Panc1 (cell line): ENCODE measurements around the gene AUP1. TPM values are rescaled to one million over a fixed set of nuclear protein-coding genes. Genes with fewer than 3 reads are reported as not detected.

Experiments used
- ATAC-seq: fragments of 200-7000 bp; cut with Tn5 transposase; 2 replicates; pipeline ENCODE4 v1.9.1; 2020; ENCODE audit warnings: mild to moderate bottlenecking, moderate library complexity
- BruUV-seq: library from RNA; stranded (reverse); fragments of 400-500 nt; replicated peaks from 2 replicates; lab custom pipeline; 2021; lab: Mats Ljungman, UMichigan
- CTCF ChIA-PET: fragments of 300-600 bp; sonication (Branson Sonifier 250); formaldehyde crosslinking; loops from one replicate; lab custom pipeline; 2022; ENCODE audit warnings: antibody characterized with exemption; lab: Charles Lee
- POLR2A ChIA-PET: fragments of 300-600 bp; sonication (Branson Sonifier 250); formaldehyde crosslinking; loops from one replicate; lab custom pipeline; 2022; ENCODE audit warnings: antibody characterized with exemption; lab: Charles Lee
- DNase-seq: peaks from one replicate; pipeline ENCODE4 v3.0.0-alpha.2; 2010; ENCODE audit warnings: low read depth, low spot score
- H3K27ac ChIP-seq: 2 replicates; pipeline ENCODE4 v1.5.1; 2011; ENCODE audit warnings: mild to moderate bottlenecking, low read length, inconsistent platforms
- H3K27me3 ChIP-seq: fragments of 200-500 bp; sonication (Bioruptor generic); 2 replicates; pipeline ENCODE4 v1.6.0; 2014; ENCODE audit warnings: low read length, inconsistent platforms; ENCODE audit not compliant: control insufficient read depth, insufficient read depth
- H3K36me3 ChIP-seq: fragments of 200-500 bp; sonication (Bioruptor generic); 2 replicates; pipeline ENCODE4 v1.5.1; 2014; ENCODE audit warnings: inconsistent platforms, mild to moderate bottlenecking, low read length, moderate library complexity; ENCODE audit not compliant: control insufficient read depth, insufficient read depth
- H3K4me1 ChIP-seq: 2 replicates; pipeline ENCODE4 v1.5.1; 2011; ENCODE audit warnings: inconsistent platforms, mild to moderate bottlenecking, low read length, moderate library complexity; ENCODE audit not compliant: control insufficient read depth, insufficient read depth
- H3K4me3 ChIP-seq, 2 experiments: 2 replicates each; pipeline ENCODE4 v1.5.1; 2011 to 2012; ENCODE audit warnings: low read depth in 2 of 2, low read length in 2 of 2, mild to moderate bottlenecking in 2 of 2, inconsistent platforms in 1 of 2, moderate library complexity in 1 of 2
- H3K9me3 ChIP-seq: fragments of 200-500 bp; sonication (Bioruptor generic); 2 replicates; pipeline ENCODE4 v1.5.1; 2014; ENCODE audit warnings: low read depth, mild to moderate bottlenecking, inconsistent platforms, low read length, moderate library complexity; ENCODE audit not compliant: control insufficient read depth, insufficient read depth
- POLR2AphosphoS5 ChIP-seq: IDR thresholded peaks from 2 replicates; pipeline ENCODE4 v1.6.1; 2012; ENCODE audit warnings: mild to moderate bottlenecking, low read depth, low read length, moderate library complexity
- SIN3A ChIP-seq: IDR thresholded peaks from 2 replicates; pipeline ENCODE4 v1.6.1; 2012; ENCODE audit warnings: low read depth, mild to moderate bottlenecking, low read length, moderate library complexity, borderline replicate concordance; ENCODE audit not compliant: insufficient read depth
- TCF7L2 ChIP-seq: IDR thresholded peaks from 2 replicates; pipeline ENCODE4 v1.6.1; 2011; ENCODE audit warnings: mild to moderate bottlenecking, low read depth, low read length, inconsistent platforms
- in situ Hi-C: cut with HindIII; loops from 2 replicates; pipeline ENCODE4 v1.10.0; 2016; ENCODE audit warnings: low sequenced_read_pairs, low pct_unique_long_range_greater_than_20kb
- intact Hi-C: fragments of 100-400 bp; cut with micrococcal nuclease; formaldehyde crosslinking; loops from one replicate; pipeline ENCODE4 v1.10.0; 2022; ENCODE audit not compliant: unreplicated experiment
- total RNA-seq: library from RNA; stranded (reverse); gene quantifications from one replicate; pipeline ENCODE4 v1.2.1, GENCODE V29; 2021; ENCODE audit not compliant: unreplicated experiment
- TF ChIP-seq, protein P1 (sequence below): fragments of 450-650 bp; IDR thresholded peaks from 2 replicates; pipeline ENCODE4 v1.5.1; 2017; ENCODE audit warnings: mild to moderate bottlenecking
- TF ChIP-seq, protein P2 (sequence below), 2 experiments: IDR thresholded peaks; 2 replicates each; pipeline ENCODE4 v1.6.1; 2011 to 2012; ENCODE audit warnings: low read depth in 2 of 2, control low read depth in 1 of 2, low read length in 1 of 2, mild to moderate bottlenecking in 1 of 2, moderate library complexity in 1 of 2; ENCODE audit not compliant: insufficient read depth in 1 of 2

The AUP1 gene
- total RNA-seq, 1 experiment from 2014 or later, result 142 TPM

DNA sequence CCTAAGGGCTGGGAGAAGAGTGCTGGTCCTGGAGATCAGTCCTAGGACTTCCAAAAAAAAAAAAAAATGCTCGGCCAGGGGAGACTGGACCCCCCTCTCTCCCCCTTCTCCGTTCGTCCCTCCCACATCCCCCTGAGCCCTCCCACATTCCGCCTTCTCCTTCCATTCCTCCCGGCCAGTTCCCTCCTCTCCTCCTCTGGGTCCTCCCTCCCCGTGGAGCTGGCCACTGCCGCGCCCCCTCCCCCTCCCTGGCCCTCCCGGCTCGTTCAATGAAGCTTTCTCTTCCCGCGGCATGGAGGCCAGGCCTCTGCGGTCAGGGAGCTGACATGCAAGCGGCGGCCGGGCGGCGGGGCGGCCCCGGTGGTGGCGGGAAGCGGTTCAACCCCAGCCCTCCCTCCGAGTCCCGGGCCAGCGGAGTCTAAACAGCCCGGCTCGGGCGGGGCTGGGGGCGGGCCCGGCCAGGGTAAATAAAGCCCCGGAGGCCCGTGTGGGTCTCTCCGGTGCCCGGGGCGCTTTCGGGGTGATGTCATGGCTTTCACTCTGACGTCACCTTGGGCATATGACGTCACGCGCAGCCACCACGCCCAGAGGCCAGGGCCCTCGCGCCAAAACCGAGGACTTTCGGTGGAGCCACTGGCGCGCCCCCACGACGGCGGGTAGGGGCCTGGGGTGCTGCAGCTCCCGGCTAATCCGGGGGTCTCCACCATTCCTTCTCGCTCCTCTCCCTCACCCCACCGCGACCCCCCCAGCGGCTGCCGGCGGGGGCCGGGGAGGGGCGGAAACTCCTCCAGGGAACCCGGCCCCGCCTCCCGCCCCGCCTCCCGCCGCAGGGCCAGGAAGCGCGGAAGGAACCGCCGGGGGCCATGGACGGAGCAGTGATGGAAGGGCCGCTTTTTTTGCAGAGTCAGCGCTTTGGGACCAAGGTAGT, 24.6 kb upstream of the AUP1 start, which contains the start of the genes DOK1 and LOXL3:
TSS of gene DOK1 (plus strand) at position 829 of the 928 bp plus-strand sequence. CDS start at position 864, 35 bp downstream.
TSS of gene LOXL3 (minus strand) at position 51 of the 928 bp plus-strand sequence. CDS start 1,308 bp downstream, outside the sequence.
- Histone ChIP-seq H3K27me3 (no peaks in the 10 kb centered on the region), H3K27ac (no peak within 1 kb of the TSS), H3K4me3 (peak within 1 kb of the TSS; percentile 61 to 83), H3K4me1 (peaks cover 17% of the 10 kb centered on the region), H3K36me3 (no peaks in the 10 kb centered on the region), H3K9me3 (no peaks in the 10 kb centered on the region)
- CTCF ChIA-PET, result interaction anchor here (0.6 to 1.1 kb wide), 2 partner anchors 18 to 360 kb away, joined by 6 to 14 read pairs; no protein-coding TSS in a partner anchor
- DNase-seq (no peak), ATAC-seq (peak; percentile 76)
- POLR2A ChIA-PET, result no interaction called here
- intact Hi-C loops, result no loop called here
- TF ChIP-seq, protein P1, sequence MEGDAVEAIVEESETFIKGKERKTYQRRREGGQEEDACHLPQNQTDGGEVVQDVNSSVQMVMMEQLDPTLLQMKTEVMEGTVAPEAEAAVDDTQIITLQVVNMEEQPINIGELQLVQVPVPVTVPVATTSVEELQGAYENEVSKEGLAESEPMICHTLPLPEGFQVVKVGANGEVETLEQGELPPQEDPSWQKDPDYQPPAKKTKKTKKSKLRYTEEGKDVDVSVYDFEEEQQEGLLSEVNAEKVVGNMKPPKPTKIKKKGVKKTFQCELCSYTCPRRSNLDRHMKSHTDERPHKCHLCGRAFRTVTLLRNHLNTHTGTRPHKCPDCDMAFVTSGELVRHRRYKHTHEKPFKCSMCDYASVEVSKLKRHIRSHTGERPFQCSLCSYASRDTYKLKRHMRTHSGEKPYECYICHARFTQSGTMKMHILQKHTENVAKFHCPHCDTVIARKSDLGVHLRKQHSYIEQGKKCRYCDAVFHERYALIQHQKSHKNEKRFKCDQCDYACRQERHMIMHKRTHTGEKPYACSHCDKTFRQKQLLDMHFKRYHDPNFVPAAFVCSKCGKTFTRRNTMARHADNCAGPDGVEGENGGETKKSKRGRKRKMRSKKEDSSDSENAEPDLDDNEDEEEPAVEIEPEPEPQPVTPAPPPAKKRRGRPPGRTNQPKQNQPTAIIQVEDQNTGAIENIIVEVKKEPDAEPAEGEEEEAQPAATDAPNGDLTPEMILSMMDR, result no peak
- no peak for TF ChIP-seq POLR2AphosphoS5
- TF ChIP-seq, protein P2, sequence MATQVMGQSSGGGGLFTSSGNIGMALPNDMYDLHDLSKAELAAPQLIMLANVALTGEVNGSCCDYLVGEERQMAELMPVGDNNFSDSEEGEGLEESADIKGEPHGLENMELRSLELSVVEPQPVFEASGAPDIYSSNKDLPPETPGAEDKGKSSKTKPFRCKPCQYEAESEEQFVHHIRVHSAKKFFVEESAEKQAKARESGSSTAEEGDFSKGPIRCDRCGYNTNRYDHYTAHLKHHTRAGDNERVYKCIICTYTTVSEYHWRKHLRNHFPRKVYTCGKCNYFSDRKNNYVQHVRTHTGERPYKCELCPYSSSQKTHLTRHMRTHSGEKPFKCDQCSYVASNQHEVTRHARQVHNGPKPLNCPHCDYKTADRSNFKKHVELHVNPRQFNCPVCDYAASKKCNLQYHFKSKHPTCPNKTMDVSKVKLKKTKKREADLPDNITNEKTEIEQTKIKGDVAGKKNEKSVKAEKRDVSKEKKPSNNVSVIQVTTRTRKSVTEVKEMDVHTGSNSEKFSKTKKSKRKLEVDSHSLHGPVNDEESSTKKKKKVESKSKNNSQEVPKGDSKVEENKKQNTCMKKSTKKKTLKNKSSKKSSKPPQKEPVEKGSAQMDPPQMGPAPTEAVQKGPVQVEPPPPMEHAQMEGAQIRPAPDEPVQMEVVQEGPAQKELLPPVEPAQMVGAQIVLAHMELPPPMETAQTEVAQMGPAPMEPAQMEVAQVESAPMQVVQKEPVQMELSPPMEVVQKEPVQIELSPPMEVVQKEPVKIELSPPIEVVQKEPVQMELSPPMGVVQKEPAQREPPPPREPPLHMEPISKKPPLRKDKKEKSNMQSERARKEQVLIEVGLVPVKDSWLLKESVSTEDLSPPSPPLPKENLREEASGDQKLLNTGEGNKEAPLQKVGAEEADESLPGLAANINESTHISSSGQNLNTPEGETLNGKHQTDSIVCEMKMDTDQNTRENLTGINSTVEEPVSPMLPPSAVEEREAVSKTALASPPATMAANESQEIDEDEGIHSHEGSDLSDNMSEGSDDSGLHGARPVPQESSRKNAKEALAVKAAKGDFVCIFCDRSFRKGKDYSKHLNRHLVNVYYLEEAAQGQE (IDR thresholded peaks at IDR 0.05; ENCODE audit: insufficient read depth in 1 of 2, low read depth in 2 of 2, low read length in 1 of 2), result no peak
- no peak for TF ChIP-seq SIN3A
- no peak for TF ChIP-seq TCF7L2
- in situ Hi-C loops, result no loop called here
- no TSS peak for BruUV-seq

DNA sequence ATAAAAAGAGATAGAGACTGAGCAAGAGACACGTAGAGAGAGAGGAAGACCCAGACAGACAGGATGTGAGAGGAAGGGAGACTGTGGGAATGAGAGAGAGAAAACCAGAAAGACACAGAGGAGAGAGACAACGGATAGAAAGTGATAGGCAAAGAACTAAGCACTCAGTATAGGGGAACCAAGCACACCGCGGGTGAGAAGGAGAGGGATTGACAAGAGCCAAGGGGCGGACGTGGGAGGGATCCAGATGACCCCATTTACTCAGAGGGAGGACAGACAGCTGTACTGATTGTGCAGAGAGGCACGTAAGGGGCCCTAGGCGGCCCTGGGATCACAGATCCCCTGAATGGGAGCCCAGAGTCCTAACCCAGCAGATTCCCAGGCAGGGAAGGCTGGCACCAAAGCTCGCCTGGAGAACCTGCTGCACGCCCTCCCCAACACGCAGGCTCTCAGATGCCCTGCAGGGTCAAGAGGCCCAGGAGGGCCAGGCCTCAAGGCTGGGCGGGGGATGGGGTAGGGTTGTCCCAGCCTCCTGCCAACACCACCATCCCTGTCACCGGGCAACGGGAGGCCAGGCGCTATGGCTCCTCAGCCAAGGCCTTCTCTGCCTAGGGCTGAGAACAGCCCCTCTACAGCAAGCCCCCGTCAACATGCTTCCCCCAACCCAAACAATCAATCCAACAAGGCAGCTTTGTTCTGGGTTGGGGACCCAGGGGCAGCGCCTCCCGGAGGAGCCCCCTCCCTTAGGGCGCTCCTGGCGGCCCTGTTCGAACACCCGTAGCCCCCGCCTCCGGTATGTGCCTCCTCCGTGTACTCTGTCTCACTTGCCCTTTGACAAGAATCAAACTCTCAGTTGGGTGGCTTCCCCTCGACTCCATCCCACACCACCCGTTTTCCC, 23.7 kb upstream of the AUP1 start:
- no peaks in the 10 kb centered on the region; the same call in 1 of the 2 replicates for H3K27me3 ChIP-seq
- no peaks in the 10 kb centered on the region for H3K36me3 ChIP-seq
- TF ChIP-seq, protein P2 (IDR thresholded peaks at IDR 0.05; ENCODE audit: insufficient read depth in 1 of 2, low read depth in 2 of 2, low read length in 1 of 2), result no peak
- TF ChIP-seq SIN3A, result no peak
- TF ChIP-seq, protein P1, result no peak
- TF ChIP-seq POLR2AphosphoS5, result no peak
- no peak for TF ChIP-seq TCF7L2
- POLR2A ChIA-PET, result no interaction called here
- ATAC-seq (no peak), DNase-seq (no peak)
- peak overlapping the region; percentile 61 to 83 for H3K4me3 ChIP-seq
- H3K9me3 ChIP-seq, result no peaks in the 10 kb centered on the region
- intact Hi-C loops, result no loop called here
- BruUV-seq, result no TSS peak
- peaks cover 20% of the 10 kb centered on the region for H3K4me1 ChIP-seq
- no peak overlapping the region for H3K27ac ChIP-seq
- in situ Hi-C loops, result no loop called here
- CTCF ChIA-PET, result interaction anchor here (0.6 to 1.1 kb wide), 2 partner anchors 19 to 361 kb away, joined by 6 to 14 read pairs; no protein-coding TSS in a partner anchor
